Measurements from ENCODE around the gene PPP1R7. TPM values are rescaled to one million over a fixed set of nuclear protein-coding genes. Genes with fewer than 3 reads are reported as not detected.

PPP1R7 gene
- total RNA-seq, 2 experiments from 2014 or later = 36.4 to 38.2 TPM

GRCh38 chr2:241182126-241182525 lies 31.9 kb downstream of the PPP1R7 start:
- Mint-ChIP-seq H3K4me3 (no peak overlapping the region), H3K27ac (no peak overlapping the region), H3K4me1 (ENCODE audit: low read depth) (no peaks in the 10 kb centered on the region), H3K36me3 (ENCODE audit: low read depth) (peaks cover 35% of the 10 kb centered on the region), H3K27me3 (no peaks in the 10 kb centered on the region), H3K9me3 (no peaks in the 10 kb centered on the region)
- POLR2A ChIA-PET = no interaction called here
- Histone ChIP-seq H3K4me3 (ENCODE audit: low read length) (no peak overlapping the region), H3K9me3 (ENCODE audit: control insufficient read depth in 1 of 2, insufficient read depth in 1 of 2, low read length in 2 of 2) (no peaks in the 10 kb centered on the region), H3K27me3 (ENCODE audit: control insufficient read depth in 1 of 2, insufficient read depth in 2 of 2, low read length in 2 of 2) (no peaks in the 10 kb centered on the region), H3K36me3 (ENCODE audit: insufficient read depth, low read length) (peaks cover 42% of the 10 kb centered on the region), H3K4me1 (ENCODE audit: insufficient read depth, low read length) (no peaks in the 10 kb centered on the region), H3K27ac (ENCODE audit: low read depth in 1 of 2, low read length in 2 of 2) (no peak overlapping the region)
- no peak for DNase-seq
- CTCF ChIA-PET = no interaction called here
- intact Hi-C loops (cut with DNase I, micrococcal nuclease) = no loop called here
- ATAC-seq (ENCODE audit: poor library complexity) = no peak
- TF ChIP-seq CTCF (IDR thresholded peaks at IDR 0.05) = no peak

- no peak overlapping the region for H3K27ac Mint-ChIP-seq
- TF ChIP-seq CTCF (IDR thresholded peaks at IDR 0.05) = no peak
- H3K4me3 Mint-ChIP-seq = no peak overlapping the region
- no peak overlapping the region for H3K4me3 ChIP-seq (ENCODE audit: low read length)
- no peak for ATAC-seq (ENCODE audit: poor library complexity)
- H3K9me3 Mint-ChIP-seq = no peaks in the 10 kb centered on the region
- no peak overlapping the region for H3K27ac ChIP-seq (ENCODE audit: low read depth in 1 of 2, low read length in 2 of 2)
- H3K36me3 Mint-ChIP-seq (ENCODE audit: low read depth) = peaks cover 30% of the 10 kb centered on the region
- no peaks in the 10 kb centered on the region for H3K4me1 ChIP-seq (ENCODE audit: insufficient read depth, low read length)
- H3K27me3 ChIP-seq (ENCODE audit: control insufficient read depth in 1 of 2, insufficient read depth in 2 of 2, low read length in 2 of 2) = no peaks in the 10 kb centered on the region
- ChIA-PET CTCF (no interaction called here), POLR2A (no interaction called here)
- peaks cover 37% of the 10 kb centered on the region for H3K36me3 ChIP-seq (ENCODE audit: insufficient read depth, low read length)
- no peaks in the 10 kb centered on the region for H3K27me3 Mint-ChIP-seq
- no peak for DNase-seq
- H3K4me1 Mint-ChIP-seq (ENCODE audit: low read depth) = no peaks in the 10 kb centered on the region
- intact Hi-C loops (cut with DNase I, micrococcal nuclease) = no loop called here
- no peaks in the 10 kb centered on the region for H3K9me3 ChIP-seq (ENCODE audit: control insufficient read depth in 1 of 2, insufficient read depth in 1 of 2, low read length in 2 of 2)
Measured at GRCh38 chr2:241182531-241183133, 32.4 kb downstream of the PPP1R7 start.

- Histone ChIP-seq H3K4me1 (ENCODE audit: insufficient read depth, low read length) (no peaks in the 10 kb centered on the region), H3K9me3 (ENCODE audit: control insufficient read depth in 1 of 2, insufficient read depth in 1 of 2, low read length in 2 of 2) (no peaks in the 10 kb centered on the region), H3K27me3 (ENCODE audit: control insufficient read depth in 1 of 2, insufficient read depth in 2 of 2, low read length in 2 of 2) (no peaks in the 10 kb centered on the region), H3K27ac (ENCODE audit: low read depth in 1 of 2, low read length in 2 of 2) (no peak overlapping the region), H3K36me3 (ENCODE audit: insufficient read depth, low read length) (peaks cover 31% of the 10 kb centered on the region), H3K4me3 (ENCODE audit: low read length) (no peak overlapping the region)
- Mint-ChIP-seq H3K27me3 (no peaks in the 10 kb centered on the region), H3K4me1 (ENCODE audit: low read depth) (no peaks in the 10 kb centered on the region), H3K4me3 (no peak overlapping the region), H3K9me3 (no peaks in the 10 kb centered on the region), H3K36me3 (ENCODE audit: low read depth) (peaks cover 25% of the 10 kb centered on the region), H3K27ac (no peak overlapping the region)
- intact Hi-C loops (cut with DNase I, micrococcal nuclease) = no loop called here
- POLR2A ChIA-PET = no interaction called here
- TF ChIP-seq CTCF (IDR thresholded peaks at IDR 0.05) = no peak
- ATAC-seq (ENCODE audit: poor library complexity) (no peak), DNase-seq (no peak)
- CTCF ChIA-PET = no interaction called here
Measured at GRCh38 chr2:241183221-241183620, 33.0 kb downstream of the PPP1R7 start.

Measured in CD4-positive, alpha-beta T cell (primary cell).